GM10266 (cell line): Measurements from ENCODE around the gene PKHD1.
"Not testable (repeated sequence)": the region's sequence is repeated elsewhere in the genome, so short reads cannot be mapped to it uniquely, and the experiment has no call there.

Experiments used
- DNase-seq: peaks from one replicate; pipeline ENCODE4 v3.0.0; 2012; ENCODE audit errors: extremely low spot score
- CTCF ChIP-seq: IDR thresholded peaks from 2 replicates; pipeline ENCODE4 v1.5.1; 2012; ENCODE audit warnings: mild to moderate bottlenecking, low read depth; ENCODE audit not compliant: control insufficient read depth, insufficient read depth; ENCODE audit errors: missing control alignments

The PKHD1 gene

GRCh38 chr6:51934098-51934497 lies 153.3 kb downstream of the PKHD1 start:
- TF ChIP-seq CTCF: peak; percentile 37
- peak; percentile 28 for DNase-seq

GRCh38 chr6:51932956-51933355 lies 154.5 kb downstream of the PKHD1 start:
- no peak for TF ChIP-seq CTCF
- DNase-seq: no peak

- DNase-seq: no peak
- no peak for TF ChIP-seq CTCF
Observed at GRCh38 chr6:51930602-51931001, 156.8 kb downstream of the PKHD1 start.

- no peak for TF ChIP-seq CTCF
- no peak for DNase-seq
Observed at GRCh38 chr6:51929934-51930574, 157.4 kb downstream of the PKHD1 start.

- peak; percentile 14 for DNase-seq
- TF ChIP-seq CTCF: no peak
Observed at GRCh38 chr6:51928320-51928719, 159.1 kb downstream of the PKHD1 start.

- DNase-seq: no peak
- TF ChIP-seq CTCF: no peak
Observed at GRCh38 chr6:51927450-51927849, 160.0 kb downstream of the PKHD1 start.

GRCh38 chr6:51926125-51926524 lies 161.3 kb downstream of the PKHD1 start:
- no peak for TF ChIP-seq CTCF
- DNase-seq: peak; percentile 26

GRCh38 chr6:51922479-51922878 lies 164.9 kb downstream of the PKHD1 start:
- not testable (repeated sequence) for DNase-seq

GRCh38 chr6:51918347-51918746 lies 169.1 kb downstream of the PKHD1 start:
- DNase-seq: not testable (repeated sequence)
